ENCODE data around the gene SPATA9. TPM values are rescaled to one million over a fixed set of nuclear protein-coding genes. Genes with fewer than 3 reads are reported as not detected.

The SPATA9 gene
- total and polyA plus RNA-seq, 9 of the 15 experiments (the other 6 are each of a cell fraction or from before 2014, with no cell fraction given), result 0.16 to 5.5 (median 0.39) TPM; not detected in 3

- no peak for TF ChIP-seq KLF6 (CRISPR knock-in tag; IDR thresholded peaks at IDR 0.05; ENCODE audit: borderline replicate concordance)
- no peak for TF ChIP-seq E2F4 (CRISPR knock-in tag; IDR thresholded peaks at IDR 0.05; ENCODE audit: low read depth)
- peak; percentile 11; the same call in 1 of the 2 replicates for TF ChIP-seq ETV5 (CRISPR knock-in tag; IDR thresholded peaks at IDR 0.05; ENCODE audit: low read depth)
- TF ChIP-seq BHLHE40 (IDR thresholded peaks at IDR 0.05; ENCODE audit: low read length), result peak; percentile 99
- TF ChIP-seq CBX8 (IDR thresholded peaks at IDR 0.05; ENCODE audit: borderline replicate concordance, extremely low read depth, low read depth, low read length, poor library complexity, severe bottlenecking), result no peak
- peak; percentile 92 for TF ChIP-seq MYC (IDR thresholded peaks at IDR 0.05; ENCODE audit: low read depth, low read length)
- TF ChIP-seq MYC (CRISPR knock-in tag; IDR thresholded peaks at IDR 0.05; ENCODE audit: borderline replicate concordance, low read depth), result no peak
- no peak for TF ChIP-seq TFAM (CRISPR knock-in tag; conservative IDR thresholded peaks at IDR 0.05)
- TF ChIP-seq SAP30 (IDR thresholded peaks at IDR 0.05; ENCODE audit: borderline replicate concordance, insufficient read depth, low read depth, low read length, poor library complexity, severe bottlenecking), result peak; percentile 60
- 0 out of 2 replicates have a peak, but pooled peaks have one; percentile 49 for TF ChIP-seq ZNF75A (CRISPR knock-in tag; IDR thresholded peaks at IDR 0.05)
- TF ChIP-seq ZNF696 (CRISPR knock-in tag; conservative IDR thresholded peaks at IDR 0.05), result no peak
- no peak for TF ChIP-seq ZNF24 (IDR thresholded peaks at IDR 0.05)
- no peak for TF ChIP-seq YY1 (IDR thresholded peaks at IDR 0.05; ENCODE audit: borderline replicate concordance in 1 of 3, control insufficient read depth in 1 of 3, extremely low read depth in 1 of 3, insufficient read depth in 3 of 3, insufficient read length in 1 of 3, insufficient replicate concordance in 2 of 3, low read depth in 1 of 3, low read length in 2 of 3)
- TF ChIP-seq, protein P1, sequence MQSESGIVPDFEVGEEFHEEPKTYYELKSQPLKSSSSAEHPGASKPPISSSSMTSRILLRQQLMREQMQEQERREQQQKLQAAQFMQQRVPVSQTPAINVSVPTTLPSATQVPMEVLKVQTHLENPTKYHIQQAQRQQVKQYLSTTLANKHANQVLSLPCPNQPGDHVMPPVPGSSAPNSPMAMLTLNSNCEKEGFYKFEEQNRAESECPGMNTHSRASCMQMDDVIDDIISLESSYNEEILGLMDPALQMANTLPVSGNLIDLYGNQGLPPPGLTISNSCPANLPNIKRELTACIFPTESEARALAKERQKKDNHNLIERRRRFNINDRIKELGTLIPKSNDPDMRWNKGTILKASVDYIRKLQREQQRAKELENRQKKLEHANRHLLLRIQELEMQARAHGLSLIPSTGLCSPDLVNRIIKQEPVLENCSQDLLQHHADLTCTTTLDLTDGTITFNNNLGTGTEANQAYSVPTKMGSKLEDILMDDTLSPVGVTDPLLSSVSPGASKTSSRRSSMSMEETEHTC (IDR thresholded peaks at IDR 0.05), result peak; percentile 60
- no peak for TF ChIP-seq ZNF695 (CRISPR knock-in tag; IDR thresholded peaks at IDR 0.05)
- TF ChIP-seq POLR2G (IDR thresholded peaks at IDR 0.05; ENCODE audit: low read depth, low read length), result peak; percentile 96
- peak; percentile 26 to 45; a peak in 1 of 4 replicates for TF ChIP-seq KDM1A (IDR thresholded peaks at IDR 0.05)
- TF ChIP-seq ELF2 (CRISPR knock-in tag; IDR thresholded peaks at IDR 0.05), result no peak
- TF ChIP-seq ZNF134 (CRISPR knock-in tag; conservative IDR thresholded peaks at IDR 0.05), result no peak; the same call in 1 of the 2 replicates
- TF ChIP-seq ZNF644 (tag; IDR thresholded peaks at IDR 0.05; ENCODE audit: low read depth), result no peak
- no peak for TF ChIP-seq ZNF57 (CRISPR knock-in tag; IDR thresholded peaks at IDR 0.05)
- TF ChIP-seq, protein P2, sequence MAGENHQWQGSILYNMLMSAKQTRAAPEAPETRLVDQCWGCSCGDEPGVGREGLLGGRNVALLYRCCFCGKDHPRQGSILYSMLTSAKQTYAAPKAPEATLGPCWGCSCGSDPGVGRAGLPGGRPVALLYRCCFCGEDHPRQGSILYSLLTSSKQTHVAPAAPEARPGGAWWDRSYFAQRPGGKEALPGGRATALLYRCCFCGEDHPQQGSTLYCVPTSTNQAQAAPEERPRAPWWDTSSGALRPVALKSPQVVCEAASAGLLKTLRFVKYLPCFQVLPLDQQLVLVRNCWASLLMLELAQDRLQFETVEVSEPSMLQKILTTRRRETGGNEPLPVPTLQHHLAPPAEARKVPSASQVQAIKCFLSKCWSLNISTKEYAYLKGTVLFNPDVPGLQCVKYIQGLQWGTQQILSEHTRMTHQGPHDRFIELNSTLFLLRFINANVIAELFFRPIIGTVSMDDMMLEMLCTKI (IDR thresholded peaks at IDR 0.05; ENCODE audit: partially characterized antibody), result no peak
- no peak for TF ChIP-seq CBX5 (IDR thresholded peaks at IDR 0.05; ENCODE audit: borderline replicate concordance, low read depth)
These were observed 48.2 kb upstream of the SPATA9 start, which contains the start of gene RHOBTB3 (continued) for GRCh38 chr5:95730730-95731570.
